H1 (cell line): Measurements from ENCODE around the gene SNTN. TPM values are rescaled to one million over a fixed set of nuclear protein-coding genes. Genes with fewer than 3 reads are reported as not detected.

Experiments
- CTCF ChIA-PET: fragments of 300-600 bp; sonication (Branson Sonifier 250); formaldehyde crosslinking; loops from one replicate; lab custom pipeline; 2021; ENCODE audit not compliant: partially characterized antibody; lab: Charles Lee
- POLR2A ChIA-PET: fragments of 300-600 bp; sonication (Branson Sonifier 250); formaldehyde crosslinking; loops from one replicate; lab custom pipeline; 2021; ENCODE audit warnings: inconsistent platforms; ENCODE audit not compliant: partially characterized antibody; lab: Charles Lee
- DNase-seq, 2 experiments: peaks; one replicate each; pipeline versions ENCODE4 v3.0.0 to v3.0.0-alpha.2; 2010 to 2022; ENCODE audit warnings: low spot score in 2 of 2, low read depth in 1 of 2, mixed read lengths in 1 of 2
- FAIRE-seq: peaks from 2 replicates; lab custom pipeline; 2011; peaks lifted over from hg19 to GRCh38; lab: Jason Lieb, UNC
- H2AFZ ChIP-seq: 2 replicates; pipeline ENCODE4 v1.8.1; 2012; ENCODE audit warnings: low read length, inconsistent platforms
- H2AK5ac ChIP-seq: 2 replicates; pipeline ENCODE4 v1.6.1; 2013; ENCODE audit warnings: low read depth, low read length
- H2BK120ac ChIP-seq: replicated peaks from 2 replicates; pipeline ENCODE3; 2013; ENCODE audit warnings: low read depth, low read length, inconsistent platforms
- H2BK12ac ChIP-seq: 2 replicates; pipeline ENCODE4 v1.6.1; 2013; ENCODE audit warnings: low read depth, low read length
- H2BK15ac ChIP-seq: 2 replicates; pipeline ENCODE4 v1.6.1; 2013; ENCODE audit warnings: low read length
- H2BK20ac ChIP-seq: 2 replicates; pipeline ENCODE4 v1.6.1; 2013; ENCODE audit warnings: low read length
- H2BK5ac ChIP-seq: 2 replicates; pipeline ENCODE4 v1.6.1; 2013; ENCODE audit warnings: low read depth, low read length
- H3K14ac ChIP-seq: 2 replicates; pipeline ENCODE4 v1.6.1; 2013; ENCODE audit warnings: inconsistent platforms; ENCODE audit not compliant: insufficient read length
- H3K18ac ChIP-seq: 2 replicates; pipeline ENCODE4 v1.6.1; 2013; ENCODE audit warnings: low read length; ENCODE audit errors: extremely low read depth
- H3K23ac ChIP-seq: 2 replicates; pipeline ENCODE4 v1.6.1; 2013; ENCODE audit warnings: inconsistent platforms; ENCODE audit not compliant: insufficient read length
- H3K23me2 ChIP-seq: 2 replicates; pipeline ENCODE4 v1.6.1; 2013; ENCODE audit warnings: low read depth, low read length
- H3K27ac ChIP-seq: 2 replicates; pipeline ENCODE4 v1.6.1; 2011; ENCODE audit warnings: low read depth, low read length, inconsistent platforms
- H3K27me3 ChIP-seq, 4 experiments: replicated peaks in 1 of 4; 1 replicate in 1 of 4; 2 replicates in 3 of 4; pipeline versions ENCODE4 v1.6.1 to v1.8.1; 2011 to 2013; ENCODE audit warnings: low read length in 3 of 4, mild to moderate bottlenecking in 3 of 4, inconsistent platforms in 2 of 4, mixed read lengths in 2 of 4, moderate library complexity in 1 of 4; ENCODE audit not compliant: control insufficient read depth in 3 of 4, insufficient read depth in 3 of 4; ENCODE audit errors: extremely low read depth in 1 of 4
- H3K36me3 ChIP-seq, 4 experiments: 2 replicates each; pipeline versions ENCODE4 v1.6.1 to v1.8.1; 2011 to 2013; ENCODE audit warnings: mild to moderate bottlenecking in 4 of 4, low read length in 3 of 4, moderate library complexity in 2 of 4, control low read depth in 1 of 4, inconsistent platforms in 1 of 4; ENCODE audit not compliant: insufficient read depth in 4 of 4, control insufficient read depth in 2 of 4
- H3K4ac ChIP-seq: replicated peaks from 2 replicates; pipeline ENCODE3; 2013; ENCODE audit warnings: low read length, low read depth, mixed read lengths, inconsistent platforms; ENCODE audit not compliant: insufficient read length
- H3K4me1 ChIP-seq, 4 experiments: replicated peaks in 1 of 4; 1 replicate in 1 of 4; 2 replicates in 3 of 4; pipeline versions ENCODE4 v1.6.1 to v1.8.1; 2011 to 2013; ENCODE audit warnings: low read length in 3 of 4, inconsistent platforms in 2 of 4, mixed read lengths in 1 of 4; ENCODE audit not compliant: insufficient read depth in 4 of 4, control insufficient read depth in 3 of 4
- H3K4me2 ChIP-seq, 2 experiments: 2 replicates each; pipeline versions ENCODE4 v1.6.1 to v1.8.1; 2011 to 2013; ENCODE audit warnings: low read depth in 2 of 2, low read length in 2 of 2, control low read depth in 1 of 2, inconsistent platforms in 1 of 2, mild to moderate bottlenecking in 1 of 2; ENCODE audit not compliant: insufficient read depth in 1 of 2
- H3K4me3 ChIP-seq, 4 experiments: fragments of 200-600, 300-600 bp in 1 of 4; sonication (generic), shearing (Covaris generic), sonication (Bioruptor Twin) in 1 of 4; 2 replicates each; pipeline versions ENCODE4 v1.5.1 to v1.8.1; 2011 to 2016; ENCODE audit warnings: low read length in 4 of 4, low read depth in 3 of 4, control low read depth in 2 of 4, inconsistent platforms in 2 of 4, mild to moderate bottlenecking in 2 of 4, mixed read lengths in 1 of 4, moderate library complexity in 1 of 4; ENCODE audit not compliant: insufficient read depth in 2 of 4; ENCODE audit errors: extremely low read depth in 1 of 4
- H3K56ac ChIP-seq: replicated peaks from 2 replicates; pipeline ENCODE3; 2013; ENCODE audit warnings: low read depth, mild to moderate bottlenecking, mixed read lengths, low read length, inconsistent platforms; ENCODE audit not compliant: insufficient read length
- H3K79me1 ChIP-seq: 2 replicates; pipeline ENCODE4 v1.6.1; 2013; ENCODE audit warnings: low read depth, low read length, control low read depth
- H3K79me2 ChIP-seq, 2 experiments: 2 replicates each; pipeline versions ENCODE4 v1.6.1 to v1.8.1; 2012 to 2013; ENCODE audit warnings: low read length in 2 of 2, mild to moderate bottlenecking in 2 of 2, inconsistent platforms in 1 of 2; ENCODE audit not compliant: insufficient read depth in 2 of 2, control insufficient read depth in 1 of 2
- H3K9ac ChIP-seq, 4 experiments: replicated peaks in 1 of 4; 1 replicate in 1 of 4; 2 replicates in 3 of 4; pipeline versions ENCODE4 v1.6.1 to v1.8.1; 2011 to 2013; ENCODE audit warnings: low read depth in 3 of 4, low read length in 3 of 4, control low read depth in 2 of 4, mild to moderate bottlenecking in 2 of 4, moderate library complexity in 2 of 4, inconsistent platforms in 1 of 4; ENCODE audit errors: extremely low read depth in 1 of 4
- H3K9me3 ChIP-seq, 2 experiments: 2 replicates each; pipeline versions ENCODE4 v1.6.1 to v1.8.1; 2012 to 2013; ENCODE audit warnings: mild to moderate bottlenecking in 2 of 2, moderate library complexity in 2 of 2, control low read depth in 1 of 2, inconsistent platforms in 1 of 2, low read depth in 1 of 2, low read length in 1 of 2, mixed read lengths in 1 of 2; ENCODE audit not compliant: insufficient read depth in 2 of 2
- H4K20me1 ChIP-seq, 2 experiments: replicated peaks in 1 of 2; 2 replicates each; pipeline versions ENCODE3 to v1.8.1; 2011 to 2013; ENCODE audit warnings: inconsistent platforms in 2 of 2, low read length in 2 of 2, mild to moderate bottlenecking in 1 of 2; ENCODE audit not compliant: insufficient read depth in 2 of 2, control insufficient read depth in 1 of 2
- H4K5ac ChIP-seq: 2 replicates; pipeline ENCODE4 v1.6.1; 2013; ENCODE audit warnings: low read length, low read depth, mixed read lengths, inconsistent platforms; ENCODE audit not compliant: insufficient read length
- H4K8ac ChIP-seq: 2 replicates; pipeline ENCODE4 v1.8.0; 2013; ENCODE audit warnings: mild to moderate bottlenecking, moderate library complexity, low read length, inconsistent platforms; ENCODE audit not compliant: insufficient read depth; ENCODE audit errors: extremely low read depth
- H4K91ac ChIP-seq: replicated peaks from 2 replicates; pipeline ENCODE3; 2013; ENCODE audit warnings: low read length, mixed read lengths, inconsistent platforms; ENCODE audit not compliant: insufficient read length
- MAFK ChIP-seq: IDR thresholded peaks from 2 replicates; pipeline ENCODE4 v1.6.1; 2012; ENCODE audit warnings: low read depth, mild to moderate bottlenecking, improper control_type of control experiment, low read length
- SAP30 ChIP-seq: fragments of 300-600 bp; sonication (generic); IDR thresholded peaks from 2 replicates; pipeline ENCODE4 v1.7.1; 2012; ENCODE audit warnings: low read length, moderate library complexity, mild to moderate bottlenecking, inconsistent platforms; ENCODE audit not compliant: insufficient read depth, insufficient replicate concordance
- SIRT6 ChIP-seq: IDR thresholded peaks from one replicate; pipeline ENCODE4 v1.7.1; 2012; ENCODE audit warnings: low read length, inconsistent platforms
- WGBS, 2 experiments: shearing (Covaris generic) in 1 of 2; methylation state at CpG; one replicate each; pipeline versions ENCODE4 v1.1.6 to v1.1.7; 2013 to 2015; ENCODE audit warnings: low lambda C conversion rate in 2 of 2, mixed read lengths in 2 of 2, inconsistent platforms in 1 of 2, low coverage in 1 of 2, missing lambda C conversion rate in 1 of 2; ENCODE audit not compliant: insufficient replicate concordance in 2 of 2, insufficient coverage in 1 of 2, insufficient read length in 1 of 2; ENCODE audit errors: extremely low coverage in 1 of 2, missing lambda C conversion rate in 1 of 2; 5-methylcytosine and 5-hydroxymethylcytosine counted together
- polyA plus RNA-seq, 7 experiments: library from polyadenylated mRNA; depleted of rRNA in 3 of 7; stranded (reverse) in 5 of 7; unstranded in 2 of 7; fragments of >200 nt in 5 of 7; fragments of 200-250 nt in 2 of 7; gene quantifications; 1 replicate in 5 of 7; 2 replicates in 1 of 7; 4 replicates in 1 of 7; pipeline versions ENCODE4 v1.2.1 to v1.2.3, GENCODE V29; 2011 to 2013; ENCODE audit warnings: missing spikeins in 2 of 7, mixed read lengths in 2 of 7
- total RNA-seq: library from RNA; stranded (reverse); fragmentation: NEBNext Ultra II Directional; extraction: Animal tissue kit (Norgen Biotek cat#: 25700); gene quantifications from 2 replicates; pipeline ENCODE4 v1.2.1, GENCODE V29; 2021
- TF ChIP-seq, protein P1 (sequence below): IDR thresholded peaks from 2 replicates; pipeline ENCODE4 v1.6.1; 2011; ENCODE audit warnings: low read depth, mild to moderate bottlenecking, low read length; ENCODE audit not compliant: insufficient read depth
- TF ChIP-seq, protein P2 (sequence below): IDR thresholded peaks from 2 replicates; pipeline ENCODE4 v1.6.1; 2012; ENCODE audit warnings: inconsistent platforms

SNTN gene
- total and polyA plus RNA-seq, 2 of the 8 experiments (the other 6 are each of a cell fraction or from before 2014, with no cell fraction given), result not detected

DNA sequence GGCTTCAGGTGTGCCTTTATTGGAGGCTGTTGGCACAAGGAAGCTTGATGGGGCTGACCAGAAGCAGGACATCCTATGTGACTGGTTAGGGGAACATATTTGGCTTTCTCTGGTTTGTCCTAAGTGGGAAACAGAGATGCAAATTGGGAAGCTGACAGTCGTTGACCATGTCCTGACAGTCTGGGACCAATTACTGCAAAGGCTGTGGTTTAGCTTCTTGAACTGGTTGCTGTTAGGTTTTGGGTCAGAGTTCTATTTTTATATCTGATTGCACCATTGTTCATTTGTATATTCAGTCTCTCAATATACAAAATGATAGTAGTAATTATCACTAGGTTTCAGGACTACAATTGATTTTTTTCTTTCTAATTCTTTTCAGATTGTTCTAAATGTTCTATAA, 36.8 kb downstream of the SNTN start:
- Histone ChIP-seq H3K79me1 (no peaks in the 10 kb centered on the region), H2BK15ac (no peak overlapping the region), H4K20me1 (no peaks in the 10 kb centered on the region), H2AK5ac (no peak overlapping the region), H2BK120ac (no peak overlapping the region), H3K56ac (no peak overlapping the region), H3K36me3 (no peaks in the 10 kb centered on the region), H3K18ac (no peak overlapping the region), H3K9me3 (peaks cover 12 to 15% of the 10 kb centered on the region in 2 experiments; a peak in 3 of 4 replicates), H3K4ac (no peak overlapping the region), H3K27me3 (no peaks in the 10 kb centered on the region), H3K4me2 (no peak overlapping the region), H4K91ac (no peak overlapping the region), H3K9ac (no peak overlapping the region), H3K23ac (no peak overlapping the region), H2BK5ac (no peak overlapping the region), H3K4me3 (no peak overlapping the region), H3K14ac (no peak overlapping the region), H4K5ac (no peak overlapping the region), H4K8ac (no peak overlapping the region), H3K4me1 (no peaks in the 10 kb centered on the region), H2BK20ac (no peak overlapping the region), H3K23me2 (no peaks in the 10 kb centered on the region), H2BK12ac (no peak overlapping the region), H3K79me2 (no peaks in the 10 kb centered on the region), H3K27ac (no peak overlapping the region), H2AFZ (0 out of 2 replicates have a peak overlapping the region, but pooled peaks have one; percentile 22)
- POLR2A ChIA-PET, result no interaction called here
- 60% methylated on average over 1 of the region's 1 CpG; no CpG with 5 or more reads in 1 of the 2 experiments for WGBS, 2 experiments
- CTCF ChIA-PET, result no interaction called here
- FAIRE-seq, result no peak
- no peak for DNase-seq
- no peak for TF ChIP-seq MAFK
- TF ChIP-seq, protein P1, sequence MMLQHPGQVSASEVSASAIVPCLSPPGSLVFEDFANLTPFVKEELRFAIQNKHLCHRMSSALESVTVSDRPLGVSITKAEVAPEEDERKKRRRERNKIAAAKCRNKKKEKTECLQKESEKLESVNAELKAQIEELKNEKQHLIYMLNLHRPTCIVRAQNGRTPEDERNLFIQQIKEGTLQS, result no peak
- TF ChIP-seq, protein P2, sequence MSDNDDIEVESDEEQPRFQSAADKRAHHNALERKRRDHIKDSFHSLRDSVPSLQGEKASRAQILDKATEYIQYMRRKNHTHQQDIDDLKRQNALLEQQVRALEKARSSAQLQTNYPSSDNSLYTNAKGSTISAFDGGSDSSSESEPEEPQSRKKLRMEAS, result no peak
- TF ChIP-seq SIRT6, result no peak
- TF ChIP-seq SAP30, result no peak
